ENCODE data around the gene PIAS3.

DNA sequence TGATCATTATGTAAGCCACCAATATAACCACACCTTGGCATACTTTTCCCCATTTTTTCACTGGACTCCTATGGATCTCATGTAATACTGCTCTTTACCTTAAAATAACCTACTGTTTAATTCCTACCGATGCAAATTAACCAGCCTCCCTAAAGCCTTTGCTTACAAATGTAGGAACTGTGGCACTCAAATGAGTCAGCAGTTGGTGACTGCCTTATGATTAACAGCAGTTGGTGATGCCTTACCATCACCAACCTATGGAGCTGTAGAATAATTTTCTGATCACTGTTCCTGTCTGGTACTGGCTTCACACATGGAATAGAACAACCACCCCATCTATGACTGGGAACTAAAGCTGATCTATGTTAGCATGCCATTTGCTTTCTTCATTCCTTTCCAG is 21.2 kb downstream of the PIAS3 start:
- no peak for TF ChIP-seq YY1 (IDR thresholded peaks at IDR 0.05; ENCODE audit: insufficient read depth, insufficient read length)
- no peak for TF ChIP-seq SUZ12 (IDR thresholded peaks at IDR 0.05; ENCODE audit: extremely low read depth, insufficient read depth, insufficient read length)
